NOMO-1 treated with dmso at 0.1 percent for 144 hours (cell line): ENCODE measurements around the gene EPAS1.
A peak's percentile ranks its signal among the peaks of the same experiment; 100 is the strongest.

ENCODE experiments used
- DNase-seq: peaks from one replicate; lab custom pipeline; 2025; ENCODE audit not compliant: unreplicated experiment; lab: John Stamatoyannopoulos, UW

The EPAS1 gene

DNA sequence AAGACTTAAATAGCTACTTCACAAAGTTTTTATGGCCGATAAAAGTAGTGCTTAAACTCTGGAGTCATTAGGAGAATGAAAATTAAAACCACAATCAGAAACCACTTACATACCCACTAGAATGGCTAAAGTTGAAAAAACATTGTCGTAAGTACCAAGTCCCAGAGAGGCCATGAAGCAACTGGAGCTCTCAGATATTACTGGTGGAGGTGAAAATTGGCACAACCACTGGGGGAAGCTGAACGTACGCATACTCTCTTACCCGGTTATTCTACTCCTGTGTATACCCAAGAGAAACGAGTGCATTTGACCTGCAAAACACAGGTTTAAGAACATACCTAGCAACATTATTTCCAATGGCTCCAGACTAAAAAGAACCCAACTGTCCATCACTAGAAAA is 105.7 kb downstream of the EPAS1 start:
- DNase-seq = no peak

DNA sequence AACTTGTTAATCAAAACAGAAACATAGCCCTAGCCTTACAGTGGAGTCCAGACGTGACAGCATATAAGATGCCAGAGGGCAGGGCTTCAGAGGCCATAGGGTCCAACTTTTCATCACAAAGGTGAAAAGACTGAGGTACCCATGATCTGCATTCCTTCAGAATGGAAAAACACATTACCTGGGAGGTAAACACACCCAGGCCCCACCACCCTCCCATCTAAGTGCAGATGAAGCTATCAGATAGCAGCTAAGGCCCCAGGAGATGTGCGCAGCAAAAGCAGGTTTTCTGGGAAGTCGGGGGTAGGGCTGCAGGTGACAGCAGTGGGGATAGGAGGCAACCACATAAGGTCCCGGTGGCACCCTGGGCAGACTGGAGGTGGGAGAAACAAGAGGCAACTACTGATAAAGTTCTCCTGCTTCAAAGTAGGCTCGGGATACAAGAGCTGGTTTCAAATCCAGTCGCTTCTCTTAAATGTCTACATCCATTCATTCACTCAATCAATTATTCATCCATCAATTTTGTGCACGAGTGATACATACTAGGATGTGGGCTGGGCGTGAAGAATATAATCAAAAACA is 107.1 kb downstream of the EPAS1 start:
- DNase-seq = no peak

DNA sequence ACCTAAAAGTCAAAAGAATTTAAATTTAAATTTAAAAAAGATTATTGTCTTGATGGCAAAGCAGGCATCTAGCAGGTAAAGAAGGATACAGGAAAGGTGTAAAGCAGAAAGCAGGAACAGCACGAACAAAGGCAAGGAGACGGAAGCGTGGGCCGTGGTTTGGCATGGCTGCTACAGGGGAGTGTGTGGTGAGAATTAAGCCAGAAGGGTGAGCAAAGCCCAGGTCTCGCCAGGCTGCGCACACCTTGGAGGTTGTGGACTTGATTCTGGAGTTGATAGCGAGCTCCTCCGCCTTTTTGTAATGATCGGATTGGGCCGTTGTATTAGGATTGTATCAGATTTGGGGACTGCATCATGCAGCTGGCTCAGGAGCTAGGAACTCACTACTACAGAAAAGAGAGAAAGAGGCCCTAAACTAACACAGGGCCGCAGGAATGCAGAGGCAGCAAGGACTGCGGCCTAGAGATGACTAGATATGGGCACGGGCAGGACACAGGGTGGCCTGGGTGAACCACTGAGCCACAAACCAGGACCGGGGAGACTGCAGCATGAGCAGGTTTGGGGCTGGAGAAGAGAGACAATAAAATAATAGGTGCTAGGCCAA is 110.7 kb downstream of the EPAS1 start:
- DNase-seq = no peak

DNA sequence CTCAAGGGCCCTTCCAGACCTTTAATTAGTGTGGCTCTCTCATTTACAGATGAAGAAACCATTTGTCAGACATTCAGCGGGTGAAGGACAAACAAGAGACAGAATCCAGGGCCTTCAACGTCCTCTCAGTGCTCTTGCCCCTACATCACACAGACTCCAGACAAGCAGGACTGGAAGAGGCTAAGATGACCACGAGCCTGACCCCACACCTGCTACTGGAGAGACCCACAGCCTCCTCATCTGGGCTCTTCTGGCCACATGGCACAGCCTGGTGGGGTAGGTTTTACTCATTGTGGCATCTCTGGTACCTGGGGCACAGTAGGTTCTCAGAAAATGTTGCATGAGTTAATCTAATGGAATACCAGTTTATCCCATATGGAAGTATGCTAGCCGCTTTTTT is 112.5 kb downstream of the EPAS1 start:
- no peak for DNase-seq

DNA sequence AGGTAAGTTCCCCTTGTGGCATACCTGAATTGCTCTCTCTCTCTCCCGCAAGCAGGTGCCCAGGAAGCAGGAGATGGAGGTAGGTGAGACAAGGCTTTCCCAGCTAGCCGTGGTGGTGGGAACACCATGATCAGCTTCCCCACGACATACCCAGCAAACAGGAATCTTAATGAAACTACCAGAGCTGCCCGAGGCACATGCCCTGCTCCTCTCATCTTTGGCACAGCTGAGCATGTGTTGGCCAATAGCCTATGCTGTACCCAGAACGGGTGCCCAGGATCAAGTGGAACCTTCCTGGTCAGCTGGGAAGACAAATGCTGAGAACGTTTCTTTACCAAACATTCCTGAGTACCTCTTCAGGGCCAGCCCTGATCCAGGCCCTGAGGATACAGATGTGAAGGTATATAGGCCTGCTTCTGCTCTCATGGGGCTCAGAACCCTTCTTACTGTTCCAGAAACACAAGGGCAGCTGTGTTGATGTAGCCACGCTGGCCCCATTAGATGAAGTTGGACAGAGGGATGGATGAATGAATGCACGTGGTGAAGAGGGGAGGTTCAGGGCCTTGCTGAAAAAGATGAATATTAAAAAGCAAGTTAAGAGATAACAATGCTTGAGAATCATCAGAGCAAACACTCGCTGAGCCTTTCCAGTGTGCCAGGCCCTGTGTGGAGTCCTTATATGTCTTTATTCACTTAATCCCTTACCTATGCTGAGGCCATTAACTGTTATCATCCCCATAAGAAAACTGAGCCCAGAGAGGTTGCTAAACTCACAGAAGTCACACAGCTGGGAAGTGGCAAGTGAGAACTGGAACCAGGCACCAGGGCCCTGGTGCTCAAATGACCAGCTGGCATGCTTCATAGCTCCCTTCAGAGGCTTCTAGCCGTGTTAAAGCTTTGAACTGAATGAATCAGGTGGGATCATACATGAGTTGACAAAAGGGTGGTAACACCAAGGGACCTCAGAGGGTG is 113.4 kb downstream of the EPAS1 start:
- DNase-seq = no peak

DNA sequence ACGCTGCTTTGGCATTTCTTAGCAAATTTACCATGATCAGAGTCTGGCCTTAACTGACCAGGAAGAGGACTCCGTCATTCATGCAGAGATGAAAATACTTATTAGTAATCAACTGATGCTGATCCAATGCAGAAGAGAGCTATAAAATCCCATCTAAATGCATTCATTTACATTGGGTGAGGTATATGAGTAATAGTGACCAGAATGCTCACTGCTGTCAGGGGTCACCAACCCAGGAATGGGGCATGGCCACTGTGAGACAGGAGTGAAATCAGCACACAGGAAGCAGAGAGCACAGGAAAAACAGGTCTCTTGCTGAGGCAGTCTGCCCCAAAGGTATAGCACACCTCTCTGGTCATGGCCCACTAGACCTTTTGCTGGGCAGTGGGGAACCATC is 114.0 kb downstream of the EPAS1 start:
- DNase-seq = no peak

DNA sequence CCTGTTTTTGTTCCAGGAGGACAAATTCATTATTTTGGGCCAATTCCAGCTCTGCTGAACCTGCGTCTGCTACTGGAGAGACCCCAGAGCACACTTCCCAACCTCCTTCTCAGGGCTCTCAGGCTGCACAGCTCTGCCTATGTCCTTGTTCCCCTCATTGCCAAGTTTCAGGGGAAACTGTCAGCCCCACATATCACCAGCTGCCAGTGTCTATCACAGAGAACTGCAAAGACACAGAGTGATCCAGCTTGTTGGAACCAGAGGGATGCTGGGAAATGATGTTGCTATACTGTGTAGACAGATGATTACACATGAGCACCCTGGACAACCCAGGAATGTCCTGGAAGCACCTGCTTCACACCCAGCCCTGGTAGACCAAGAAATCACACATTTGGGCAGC is 114.8 kb downstream of the EPAS1 start:
- no peak for DNase-seq

DNA sequence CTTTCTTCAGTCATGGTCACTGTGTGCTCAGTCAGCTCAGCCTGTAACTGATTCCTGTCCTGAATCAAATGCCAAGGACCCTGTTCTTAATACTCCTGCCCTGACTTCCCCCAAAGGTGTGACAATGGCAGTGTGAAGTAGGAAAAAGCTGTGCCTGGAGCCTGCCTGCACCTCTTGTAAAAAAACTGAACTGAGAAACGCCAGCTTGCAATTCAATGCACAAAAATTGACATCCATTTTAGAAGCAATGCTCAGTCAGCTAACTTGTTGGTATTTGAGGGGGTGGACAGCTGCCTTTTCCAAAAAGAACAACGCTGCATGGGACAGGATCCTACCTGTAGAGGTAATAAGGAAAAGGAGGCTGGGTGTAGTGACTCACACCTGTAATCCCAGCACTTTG is 115.9 kb downstream of the EPAS1 start:
- DNase-seq = no peak

DNA sequence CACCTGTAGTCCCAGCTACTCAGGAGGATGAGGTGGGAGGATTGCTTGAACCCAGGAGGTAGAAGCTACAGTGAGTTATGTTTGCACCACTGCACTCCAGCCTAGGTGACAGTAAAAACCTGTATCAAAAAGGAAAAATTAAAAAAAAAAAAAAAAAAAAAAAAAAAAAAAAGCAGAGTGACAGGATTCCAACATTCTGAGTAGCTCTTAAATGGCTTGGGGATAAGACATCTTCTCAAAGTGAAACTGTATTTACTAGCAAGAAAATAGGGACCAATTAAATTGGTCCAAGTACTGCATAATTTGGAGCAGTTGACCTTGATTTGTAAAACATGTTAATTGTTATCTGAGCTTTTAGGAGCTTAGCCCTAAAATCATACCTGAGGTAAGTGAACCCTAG is 116.4 kb downstream of the EPAS1 start:
- no peak for DNase-seq

DNA sequence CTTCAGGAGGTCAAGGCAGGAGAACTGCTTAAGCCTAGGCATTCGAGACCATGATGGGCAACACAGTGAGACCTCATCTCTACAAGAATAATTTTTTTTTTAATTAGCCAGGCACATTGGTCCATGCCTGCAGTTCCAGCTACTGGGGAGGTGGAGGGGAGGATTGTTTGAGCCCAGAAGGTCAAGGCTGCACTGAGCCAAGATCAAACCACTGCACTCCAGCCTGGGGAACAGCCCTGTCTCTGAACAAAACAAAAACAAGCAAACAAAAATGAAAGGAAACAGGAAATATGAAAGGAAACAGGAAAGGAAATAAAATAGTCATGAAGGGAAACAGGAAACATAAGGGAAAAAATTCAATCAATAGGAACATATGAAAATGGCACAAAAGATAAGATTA is 117.5 kb downstream of the EPAS1 start:
- DNase-seq = no peak

DNA sequence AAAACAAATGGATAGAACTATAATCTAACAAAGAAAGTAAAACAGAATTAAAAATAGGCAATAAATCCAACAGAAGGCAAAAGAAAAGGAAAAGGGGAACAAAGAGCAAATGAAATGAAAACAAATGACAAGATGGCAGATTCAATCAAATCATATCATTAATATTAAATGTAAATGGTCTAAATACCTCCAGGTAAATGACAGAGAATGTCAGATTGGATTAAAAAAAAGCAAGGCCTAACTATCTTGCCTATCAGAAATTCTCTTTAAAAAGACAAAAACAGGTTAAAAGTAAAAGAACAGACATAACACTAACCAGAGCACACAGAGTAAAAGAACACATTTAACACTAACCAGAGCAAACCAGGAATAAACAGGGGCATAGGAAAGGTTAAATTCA is 119.1 kb downstream of the EPAS1 start:
- DNase-seq = no peak

DNA sequence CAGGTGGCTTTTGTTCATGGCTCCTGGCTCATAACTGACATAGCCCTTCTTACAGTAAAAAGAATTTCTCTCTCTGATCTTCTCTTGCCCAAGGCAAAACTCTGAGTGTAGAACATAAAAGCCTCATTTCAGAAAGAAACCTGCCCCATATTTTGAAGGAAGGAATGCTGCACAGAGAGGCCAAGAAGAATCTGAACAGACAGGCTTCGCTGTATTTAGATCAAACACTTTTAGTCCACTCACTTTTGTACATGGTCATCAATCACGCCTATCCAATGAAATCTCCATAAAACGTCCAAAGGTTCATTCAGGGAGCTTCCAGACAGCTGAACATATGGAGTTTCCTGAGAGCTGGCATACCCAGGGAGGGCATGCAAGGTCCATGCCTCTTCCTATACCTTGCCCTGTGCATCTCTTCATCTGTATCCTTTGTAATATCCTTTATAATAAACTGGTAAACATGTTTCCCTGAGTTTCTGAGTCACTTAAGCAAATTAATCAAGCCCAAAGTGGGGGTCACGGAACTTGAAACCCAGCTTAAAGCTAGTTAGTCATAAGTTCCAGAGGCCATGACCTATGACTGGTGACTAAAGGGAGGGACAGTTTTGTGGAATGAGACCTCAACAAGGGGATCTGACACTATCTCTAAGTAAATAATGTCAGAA is 119.7 kb downstream of the EPAS1 start:
- DNase-seq = no peak

DNA sequence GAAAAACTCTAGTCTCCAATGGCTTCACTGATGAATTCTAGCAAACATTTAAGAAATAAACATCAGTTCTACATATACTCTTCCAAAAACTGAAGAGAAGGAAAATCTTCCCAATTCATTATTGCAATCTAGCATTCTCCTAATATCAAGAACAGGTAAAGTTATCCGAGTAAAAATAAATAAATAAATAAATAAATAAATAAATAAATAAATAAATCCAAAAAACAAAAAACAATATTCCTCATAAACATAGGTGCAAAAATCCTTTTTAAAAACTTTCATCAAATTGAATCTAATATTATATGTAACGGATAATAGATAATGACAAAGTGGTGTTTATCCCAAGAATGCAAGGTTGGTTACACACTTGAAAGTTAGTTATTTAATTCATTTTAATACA is 123.7 kb downstream of the EPAS1 start:
- no peak for DNase-seq

DNA sequence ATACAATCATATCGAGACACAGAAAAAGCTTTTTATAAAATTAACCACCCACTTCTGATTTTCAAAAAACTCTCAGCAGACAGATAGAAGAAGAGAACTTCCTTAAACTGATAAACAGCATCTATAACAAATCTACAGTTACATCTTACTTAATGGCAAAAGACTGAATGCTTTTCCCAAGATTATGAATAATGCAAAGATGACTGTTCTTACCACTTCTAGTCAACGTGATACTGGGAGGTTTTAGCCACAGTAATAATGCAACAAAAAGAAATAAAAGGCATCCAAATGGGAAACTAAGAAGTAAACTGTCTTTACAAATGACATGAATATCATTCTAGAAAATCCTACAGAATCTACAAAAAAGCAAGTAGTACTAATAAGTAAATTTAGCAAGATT is 124.2 kb downstream of the EPAS1 start:
- no peak for DNase-seq

DNA sequence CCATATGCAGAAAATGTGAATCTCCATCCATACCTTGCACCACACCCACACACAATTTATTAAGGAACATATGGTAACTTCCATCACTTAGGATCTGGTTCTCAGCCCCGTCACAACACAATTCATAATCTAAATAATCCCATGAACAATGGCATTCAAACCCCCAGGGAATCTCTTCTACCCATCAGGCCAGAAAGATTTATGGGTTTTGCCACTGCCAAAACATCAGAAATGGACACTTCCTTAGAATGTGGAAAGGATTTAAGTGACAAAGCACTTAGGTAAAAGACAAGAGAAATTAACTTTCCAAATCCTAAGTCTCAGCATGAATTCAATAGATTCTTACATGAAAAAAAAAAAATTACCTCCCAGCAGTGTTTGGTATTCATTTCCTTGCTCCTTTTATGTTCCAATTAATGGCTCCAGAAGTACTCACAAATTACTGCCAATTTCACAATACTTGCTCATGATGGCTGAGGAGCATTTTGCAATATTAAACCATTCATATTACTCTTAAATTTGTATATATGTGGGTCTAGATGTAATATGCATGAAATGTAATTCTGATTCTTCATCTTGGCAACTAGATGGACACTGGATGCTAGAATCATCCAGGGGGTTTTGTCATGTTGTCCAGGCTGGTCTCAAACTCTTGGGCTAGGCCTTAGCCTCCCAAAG is 125.6 kb downstream of the EPAS1 start:
- DNase-seq = peak; percentile 19

DNA sequence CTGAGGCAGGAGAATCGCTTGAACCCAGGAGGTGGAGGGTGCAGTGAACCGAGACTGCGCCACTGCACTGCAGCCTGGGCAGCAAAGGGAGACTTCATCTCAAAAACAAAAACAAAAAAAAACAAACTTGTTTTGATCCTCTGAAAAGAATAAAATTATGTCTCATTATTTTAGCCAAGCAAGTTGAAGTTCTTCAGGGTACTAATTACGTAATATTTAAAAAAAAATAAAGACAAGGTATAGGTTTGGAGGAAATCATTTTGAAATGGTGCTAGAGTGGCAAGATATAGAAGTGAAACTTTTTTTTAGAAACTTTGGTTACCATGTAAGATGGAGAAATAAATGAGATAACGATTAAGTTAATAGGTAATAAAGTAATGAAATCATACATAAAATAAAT is 127.7 kb downstream of the EPAS1 start:
- no peak for DNase-seq

DNA sequence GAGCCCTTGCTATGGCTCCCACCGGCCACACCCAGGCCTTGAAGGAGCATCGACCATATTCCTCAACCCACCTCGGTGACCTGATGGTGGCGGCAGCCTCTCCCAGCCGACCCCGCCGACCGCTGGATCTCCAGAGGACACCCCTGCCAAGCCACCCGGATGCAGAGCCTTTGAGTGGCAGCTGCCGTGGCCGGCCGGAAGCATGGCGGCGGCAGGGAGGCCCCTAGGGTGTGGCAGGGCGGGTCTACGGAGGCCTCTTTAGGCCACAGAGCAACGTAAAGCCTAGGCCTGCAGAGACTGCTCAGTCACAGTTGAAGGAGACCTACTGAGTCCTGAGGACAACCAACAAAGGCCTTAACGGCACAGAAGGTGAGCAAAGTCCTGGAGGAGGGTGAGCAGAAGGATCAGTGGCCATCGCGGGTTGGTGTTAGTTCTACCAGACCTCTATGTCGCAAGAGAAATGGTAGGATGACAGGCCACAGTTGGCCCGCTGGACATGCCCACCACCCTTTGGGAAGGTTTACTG is 131.8 kb downstream of the EPAS1 start:
- no peak for DNase-seq

DNA sequence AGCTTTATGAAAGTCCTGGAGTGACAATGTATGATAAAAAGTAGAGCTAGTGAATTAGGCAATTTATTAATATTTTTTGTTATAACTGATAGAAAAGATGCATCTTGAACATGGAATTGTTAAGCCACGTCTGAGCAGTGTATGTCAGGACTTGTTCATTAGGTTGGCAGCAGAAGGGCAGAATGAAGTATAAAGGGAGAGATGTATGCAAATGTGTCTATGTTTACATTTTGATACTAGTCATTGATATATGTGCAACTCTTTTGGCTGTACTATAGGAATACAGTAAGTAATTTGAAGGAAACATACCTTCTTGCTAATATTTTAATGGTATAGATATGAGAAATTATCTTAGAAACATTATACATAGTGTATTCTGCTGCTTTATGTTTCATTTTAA is 133.2 kb downstream of the EPAS1 start:
- no peak for DNase-seq

DNA sequence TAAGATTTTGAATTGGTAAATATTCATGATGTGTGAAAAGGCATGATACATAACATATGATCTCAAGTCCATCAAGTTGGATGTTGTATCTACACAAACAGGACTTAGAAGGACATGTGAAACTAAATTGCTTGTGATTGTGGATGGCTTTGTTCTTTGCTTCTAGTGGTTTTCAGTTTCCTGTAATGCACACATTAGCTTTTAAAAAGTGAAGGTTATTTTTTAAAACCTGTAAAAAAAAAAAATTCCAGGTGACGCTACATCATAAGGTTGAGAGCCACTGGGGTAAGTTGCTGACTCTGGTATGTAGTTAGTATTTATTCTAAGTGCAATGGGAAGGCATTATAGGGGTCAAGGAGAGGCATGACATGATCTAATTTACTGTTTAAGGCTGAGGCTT is 133.8 kb downstream of the EPAS1 start:
- no peak for DNase-seq

DNA sequence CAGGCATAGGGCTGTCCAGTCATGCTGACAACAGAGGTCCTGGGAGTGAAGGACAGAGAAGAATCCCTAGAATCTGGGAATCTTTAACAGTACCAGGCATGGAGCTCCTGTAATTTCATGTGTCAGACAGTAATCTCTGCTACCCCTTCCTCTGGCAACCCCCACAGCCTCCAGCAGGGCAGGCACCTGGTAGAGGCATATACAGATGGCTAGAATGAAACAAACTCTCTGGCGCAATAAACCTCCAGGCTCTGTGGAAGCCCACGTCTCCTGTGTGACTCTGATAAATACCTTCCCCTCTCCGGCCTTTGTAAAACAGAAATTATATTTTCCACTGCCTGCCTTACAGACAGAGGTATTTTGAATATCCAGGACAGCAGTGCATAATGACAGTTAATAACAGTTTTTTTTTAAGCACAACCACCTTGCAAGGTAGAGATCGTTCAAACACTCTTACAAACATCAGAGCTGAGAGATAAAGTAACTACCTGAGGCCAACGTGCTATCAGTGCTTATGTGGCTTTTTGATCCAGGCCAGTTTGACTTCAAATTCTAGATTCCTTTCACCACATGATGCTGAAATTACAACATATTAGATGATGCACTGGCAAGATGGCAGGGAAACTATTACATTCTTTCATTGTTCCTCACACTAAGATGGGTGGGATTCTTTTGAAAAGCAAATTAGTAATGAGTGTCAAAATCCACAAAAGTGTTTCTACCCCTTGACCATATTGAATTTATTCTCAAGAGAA is 134.5 kb downstream of the EPAS1 start:
- DNase-seq = no peak
